Activated CD8-positive, alpha-beta memory T cell treated with anti-CD3 and anti-CD28 coated beads, Interleukin-2, amount 10 ng/mL, durations not matched to agents 7 days and 5 days (primary cell): ENCODE data around the gene PBX3. TPM values are rescaled to one million over a fixed set of nuclear protein-coding genes. Genes with fewer than 3 reads are reported as not detected.

ENCODE experiments used
- ATAC-seq: fragments of 150-1000 bp; cut with Tn5 transposase; one replicate; pipeline ENCODE4 v1.10.0; 2021; ENCODE audit warnings: moderate library complexity
- CTCF ChIA-PET: fragments of 350-600 bp; sonication (Branson Sonifier 250); formaldehyde crosslinking; loops from one replicate; lab custom pipeline; 2021; ENCODE audit warnings: antibody characterized with exemption; lab: Charles Lee
- DNase-seq: peaks from one replicate; pipeline ENCODE4 v3.0.0-alpha.2; 2020
- H3K27ac Mint-ChIP-seq: one replicate; pipeline ENCODE4 v1.8.0; 2021; ENCODE audit warnings: mild to moderate bottlenecking, mixed read lengths
- H3K27me3 Mint-ChIP-seq: one replicate; pipeline ENCODE4 v1.8.0; 2021; ENCODE audit warnings: mixed read lengths
- H3K36me3 Mint-ChIP-seq: one replicate; pipeline ENCODE4 v1.8.0; 2021; ENCODE audit warnings: mild to moderate bottlenecking, mixed read lengths
- H3K4me1 Mint-ChIP-seq: one replicate; pipeline ENCODE4 v1.8.0; 2021; ENCODE audit warnings: mixed read lengths
- H3K4me3 Mint-ChIP-seq: one replicate; pipeline ENCODE4 v1.8.0; 2021; ENCODE audit warnings: mild to moderate bottlenecking, moderate library complexity, mixed read lengths
- H3K9me3 Mint-ChIP-seq: one replicate; pipeline ENCODE4 v1.8.0; 2022; ENCODE audit warnings: low read depth, mixed read lengths
- total RNA-seq, 2 experiments: library from RNA; stranded (reverse); gene quantifications; one replicate each; pipeline ENCODE4 v1.2.3, GENCODE V29; 2021

The PBX3 gene
- total RNA-seq: 10 to 100 TPM; 20.2 to 20.7 TPM

DNA sequence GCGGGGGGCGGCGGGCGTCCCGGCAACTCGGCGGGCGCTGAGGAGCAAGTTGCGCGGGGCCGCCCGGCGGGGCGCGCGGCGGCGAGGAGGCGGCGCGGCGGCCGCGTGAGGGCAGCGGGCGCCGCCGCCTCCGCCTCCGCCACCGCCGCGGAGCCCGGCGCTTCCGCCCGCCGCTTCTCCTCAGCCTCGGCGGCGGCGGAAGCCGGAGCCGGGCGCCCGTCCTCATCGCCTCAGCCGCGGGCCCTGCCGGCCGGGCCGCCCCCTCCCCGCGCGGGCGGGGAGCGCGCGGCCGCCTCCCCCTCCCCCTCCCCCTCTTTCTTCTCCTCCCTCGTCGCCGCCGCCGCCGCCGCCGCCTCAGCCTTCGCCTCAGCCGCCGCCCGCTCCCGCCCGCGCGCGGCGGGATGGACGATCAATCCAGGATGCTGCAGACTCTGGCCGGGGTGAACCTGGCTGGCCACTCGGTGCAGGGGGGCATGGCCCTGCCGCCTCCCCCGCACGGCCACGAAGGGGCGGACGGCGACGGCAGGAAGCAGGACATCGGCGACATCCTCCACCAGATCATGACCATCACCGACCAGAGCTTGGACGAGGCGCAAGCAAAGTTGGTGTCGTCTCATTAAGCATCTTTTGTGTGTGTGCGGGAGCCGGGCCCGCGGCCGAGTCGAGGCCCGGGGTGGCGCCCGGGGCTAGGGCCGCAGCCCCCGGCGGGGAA is at the start of gene PBX3:
PBX3 (plus strand) TSS at position 321 of the 712 bp plus-strand sequence.
- Mint-ChIP-seq H3K36me3 (peaks cover 16% of the 10 kb centered on the region), H3K27me3 (peaks cover 24% of the 10 kb centered on the region), H3K27ac (peak within 1 kb of the TSS; percentile 93), H3K4me1 (peaks cover 26% of the 10 kb centered on the region), H3K9me3 (no peaks in the 10 kb centered on the region), H3K4me3 (peak within 1 kb of the TSS; percentile 88)
- CTCF ChIA-PET: interaction anchor here (1.1 kb wide), 1 partner anchor 102 kb away, joined by 5 read pairs; no protein-coding TSS in a partner anchor
- ATAC-seq (peak; percentile 6), DNase-seq (peak; percentile 52)

DNA sequence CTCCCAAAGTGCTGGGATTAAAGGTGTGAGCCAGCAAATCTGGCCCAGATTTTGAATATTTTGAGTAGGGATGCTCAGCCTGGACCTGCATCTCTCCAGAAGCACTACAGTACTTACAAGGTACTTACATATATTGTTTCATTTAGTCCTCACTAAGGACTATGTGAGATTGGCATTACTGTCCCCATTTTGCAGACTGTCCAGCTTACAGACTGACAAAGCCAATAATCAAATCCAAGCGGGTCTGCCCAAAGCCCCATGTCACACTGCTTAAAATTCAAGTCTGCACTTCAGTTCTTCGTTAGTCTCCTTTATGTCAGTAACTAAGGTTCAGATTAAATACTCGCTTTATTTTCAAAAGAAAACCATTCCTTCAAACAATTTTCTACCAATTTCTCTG is 47.3 kb upstream of the PBX3 start:
- no peak overlapping the region for H3K27ac Mint-ChIP-seq
- H3K4me3 Mint-ChIP-seq: no peak overlapping the region
- H3K36me3 Mint-ChIP-seq: no peaks in the 10 kb centered on the region
- H3K4me1 Mint-ChIP-seq: peaks cover 25% of the 10 kb centered on the region
- DNase-seq (no peak), ATAC-seq (no peak)
- CTCF ChIA-PET: no interaction called here
- no peaks in the 10 kb centered on the region for H3K9me3 Mint-ChIP-seq
- no peaks in the 10 kb centered on the region for H3K27me3 Mint-ChIP-seq

DNA sequence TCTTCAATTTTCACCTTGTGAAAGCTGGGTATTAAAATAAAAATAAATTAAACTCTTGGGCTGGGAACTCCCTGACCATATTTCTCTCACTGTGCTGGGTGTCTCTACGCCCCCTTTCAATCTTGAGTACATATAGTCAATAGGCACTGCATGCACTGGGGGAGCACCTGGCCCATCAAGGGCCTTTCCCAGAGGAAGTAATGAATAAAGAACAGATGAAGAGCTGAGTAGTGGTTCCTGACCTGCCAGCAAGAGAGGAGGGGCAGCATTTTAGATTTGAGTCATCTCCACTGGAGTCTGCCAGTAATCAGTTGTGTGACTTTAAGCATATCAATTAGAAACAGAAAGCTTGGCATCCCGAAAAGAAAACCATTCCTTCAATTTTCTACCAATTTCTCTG is 46.4 kb upstream of the PBX3 start:
- Mint-ChIP-seq H3K27me3 (no peaks in the 10 kb centered on the region), H3K4me3 (no peak overlapping the region), H3K27ac (no peak overlapping the region), H3K36me3 (peaks cover 2% of the 10 kb centered on the region), H3K9me3 (no peaks in the 10 kb centered on the region), H3K4me1 (peaks cover 33% of the 10 kb centered on the region)
- peak; percentile 44 for DNase-seq
- peak; percentile 6 for ATAC-seq
- CTCF ChIA-PET: no interaction called here

DNA sequence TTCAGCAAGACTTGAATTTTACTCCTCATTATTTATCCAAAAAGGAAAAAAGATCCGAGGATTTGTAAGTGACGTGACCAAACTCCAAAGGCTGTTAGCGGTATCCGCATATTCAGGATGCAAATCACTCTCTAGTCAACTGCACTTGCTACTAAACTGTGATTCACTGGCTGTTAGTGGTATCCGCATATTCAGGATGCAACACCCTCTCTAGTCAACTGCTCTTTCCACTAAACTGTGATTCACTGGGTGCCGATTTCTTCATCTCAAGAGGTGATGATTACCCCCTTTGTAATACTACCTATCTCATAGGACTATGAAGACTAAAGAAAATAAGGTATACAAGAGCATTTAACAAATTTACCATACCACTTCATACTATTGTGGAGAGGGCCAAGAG is 45.8 kb upstream of the PBX3 start:
- H3K27ac Mint-ChIP-seq: peak overlapping the region; percentile 26
- ATAC-seq (no peak), DNase-seq (no peak)
- no peaks in the 10 kb centered on the region for H3K27me3 Mint-ChIP-seq
- H3K4me1 Mint-ChIP-seq: peaks cover 39% of the 10 kb centered on the region
- CTCF ChIA-PET: no interaction called here
- H3K36me3 Mint-ChIP-seq: peaks cover 2% of the 10 kb centered on the region
- no peaks in the 10 kb centered on the region for H3K9me3 Mint-ChIP-seq
- H3K4me3 Mint-ChIP-seq: no peak overlapping the region

DNA sequence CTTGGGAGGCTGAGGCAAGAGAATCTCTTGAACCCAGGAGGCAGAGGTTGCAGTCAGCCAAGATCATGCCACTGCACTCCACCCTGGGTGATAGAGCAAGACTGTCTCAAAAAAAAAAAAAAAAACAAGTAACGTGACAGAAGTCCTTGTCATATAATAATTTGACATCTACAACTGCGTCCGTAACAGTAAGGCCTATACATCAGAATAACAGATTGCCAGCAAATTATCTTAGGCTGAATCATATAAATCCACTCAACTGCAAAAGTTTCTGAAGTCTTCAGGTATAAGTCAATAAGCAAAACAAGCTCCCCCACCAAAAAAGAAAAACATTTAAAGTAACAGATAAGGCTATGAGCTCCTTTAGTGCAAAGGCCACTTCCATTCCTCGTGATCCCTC is 43.5 kb upstream of the PBX3 start:
- Mint-ChIP-seq H3K36me3 (peaks cover 2% of the 10 kb centered on the region), H3K27me3 (no peaks in the 10 kb centered on the region), H3K4me3 (no peak overlapping the region), H3K9me3 (no peaks in the 10 kb centered on the region), H3K27ac (no peak overlapping the region), H3K4me1 (peaks cover 45% of the 10 kb centered on the region)
- DNase-seq: no peak
- ATAC-seq: no peak
- CTCF ChIA-PET: no interaction called here

DNA sequence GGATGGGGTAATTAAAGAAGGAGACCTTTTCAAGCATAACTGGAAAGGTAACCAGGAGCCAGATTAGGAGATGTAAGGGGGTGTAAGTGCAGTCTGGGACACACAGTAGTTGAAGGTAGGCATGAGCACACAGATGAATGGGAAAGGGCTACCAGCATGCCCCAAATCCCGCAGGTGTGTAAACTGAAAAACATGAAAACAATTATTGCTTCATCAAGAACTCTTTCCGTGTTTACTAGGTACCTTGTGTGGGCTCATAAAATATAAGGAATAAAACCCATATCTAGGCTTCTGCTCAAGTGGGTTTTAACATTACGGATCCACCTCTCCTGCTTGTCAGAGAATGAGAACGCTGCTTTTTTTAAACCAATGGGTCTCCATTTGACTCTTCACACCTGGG is 41.3 kb upstream of the PBX3 start:
- CTCF ChIA-PET: no interaction called here
- H3K4me3 Mint-ChIP-seq: peak overlapping the region; percentile 81
- H3K27ac Mint-ChIP-seq: peak overlapping the region; percentile 75
- no peaks in the 10 kb centered on the region for H3K27me3 Mint-ChIP-seq
- no peak for DNase-seq
- H3K9me3 Mint-ChIP-seq: no peaks in the 10 kb centered on the region
- H3K4me1 Mint-ChIP-seq: peaks cover 42% of the 10 kb centered on the region
- no peak for ATAC-seq
- H3K36me3 Mint-ChIP-seq: peaks cover 2% of the 10 kb centered on the region

DNA sequence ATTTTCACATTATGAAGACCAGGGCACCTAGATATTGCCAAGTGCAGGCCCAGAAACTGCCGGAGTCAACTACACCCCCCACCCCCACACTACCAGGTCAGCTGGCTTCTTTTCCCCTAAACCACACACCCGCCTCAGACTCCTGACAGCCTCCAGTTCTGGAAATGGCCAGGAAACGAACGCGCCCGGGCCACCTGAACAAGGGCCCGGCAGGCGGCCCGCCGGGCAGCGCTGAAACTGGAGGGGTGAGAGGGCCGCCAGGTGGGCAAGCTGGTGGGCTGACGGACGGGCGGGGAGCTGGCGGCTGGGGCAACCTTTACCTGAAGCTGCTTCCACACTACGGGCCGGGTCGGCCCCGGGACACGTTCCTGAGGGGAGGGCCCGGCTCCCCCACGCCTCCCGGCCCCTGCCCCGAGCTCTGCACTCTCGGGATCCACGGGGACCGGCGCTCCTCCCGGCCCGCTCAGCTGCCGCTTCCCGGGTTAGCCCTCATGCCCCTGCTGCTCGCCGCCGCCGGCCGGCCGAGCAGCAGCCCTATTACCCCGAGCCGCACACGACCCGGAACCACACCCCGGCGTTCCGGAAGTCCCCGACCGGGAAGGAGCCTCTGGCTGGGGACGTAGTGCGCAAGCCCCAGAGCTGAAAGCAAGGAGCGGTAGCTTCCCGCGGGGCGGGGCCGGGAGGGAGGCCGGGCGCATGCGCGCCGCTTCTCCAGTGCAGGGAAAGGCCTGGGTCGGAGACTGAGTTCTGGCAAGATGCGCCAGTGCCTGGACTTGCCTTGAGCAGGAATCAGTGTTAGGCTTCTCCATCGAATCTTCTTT is 40.3 kb upstream of the PBX3 start, which contains the start of gene MAPKAP1:
MAPKAP1 (minus strand) TSS at position 558 of the 821 bp plus-strand sequence. CDS start 34,634 bp downstream, outside the sequence.
- CTCF ChIA-PET: interaction anchor here (0.6 to 1.5 kb wide), 7 partner anchors 7 to 692 kb away, joined by 3 to 5 read pairs (median 4); no protein-coding TSS in a partner anchor
- H3K9me3 Mint-ChIP-seq: no peaks in the 10 kb centered on the region
- DNase-seq (peak; percentile 95), ATAC-seq (peak; percentile 99)
- H3K36me3 Mint-ChIP-seq: peaks cover 2% of the 10 kb centered on the region
- H3K4me3 Mint-ChIP-seq: peak within 1 kb of the TSS; percentile 81
- peaks cover 35% of the 10 kb centered on the region for H3K4me1 Mint-ChIP-seq
- H3K27me3 Mint-ChIP-seq: no peaks in the 10 kb centered on the region
- peak within 1 kb of the TSS; percentile 75 for H3K27ac Mint-ChIP-seq

DNA sequence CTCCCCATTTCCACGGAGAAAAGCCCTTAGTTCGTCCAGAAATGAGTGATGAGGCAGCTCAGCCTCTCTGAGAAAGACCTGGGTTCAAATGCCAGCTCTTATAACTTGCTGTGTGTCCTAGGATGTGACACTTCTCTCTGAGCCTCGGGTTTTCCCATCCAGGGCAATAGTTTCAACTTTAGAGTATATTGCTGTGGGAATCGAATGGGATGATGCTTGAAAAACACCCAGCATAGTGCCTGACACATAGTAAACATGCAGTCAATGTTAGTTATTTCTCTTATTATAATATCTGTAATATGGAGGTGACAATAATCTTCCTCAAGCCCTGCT is 39.7 kb upstream of the PBX3 start:
- Mint-ChIP-seq H3K4me3 (peak overlapping the region; percentile 81), H3K27ac (peak overlapping the region; percentile 74), H3K9me3 (no peaks in the 10 kb centered on the region), H3K27me3 (no peaks in the 10 kb centered on the region), H3K4me1 (peaks cover 34% of the 10 kb centered on the region), H3K36me3 (peaks cover 2% of the 10 kb centered on the region)
- DNase-seq: no peak
- CTCF ChIA-PET: interaction anchor here (1.0 to 1.5 kb wide), 6 partner anchors 18 to 692 kb away, joined by 3 to 5 read pairs (median 4); no protein-coding TSS in a partner anchor
- no peak for ATAC-seq

DNA sequence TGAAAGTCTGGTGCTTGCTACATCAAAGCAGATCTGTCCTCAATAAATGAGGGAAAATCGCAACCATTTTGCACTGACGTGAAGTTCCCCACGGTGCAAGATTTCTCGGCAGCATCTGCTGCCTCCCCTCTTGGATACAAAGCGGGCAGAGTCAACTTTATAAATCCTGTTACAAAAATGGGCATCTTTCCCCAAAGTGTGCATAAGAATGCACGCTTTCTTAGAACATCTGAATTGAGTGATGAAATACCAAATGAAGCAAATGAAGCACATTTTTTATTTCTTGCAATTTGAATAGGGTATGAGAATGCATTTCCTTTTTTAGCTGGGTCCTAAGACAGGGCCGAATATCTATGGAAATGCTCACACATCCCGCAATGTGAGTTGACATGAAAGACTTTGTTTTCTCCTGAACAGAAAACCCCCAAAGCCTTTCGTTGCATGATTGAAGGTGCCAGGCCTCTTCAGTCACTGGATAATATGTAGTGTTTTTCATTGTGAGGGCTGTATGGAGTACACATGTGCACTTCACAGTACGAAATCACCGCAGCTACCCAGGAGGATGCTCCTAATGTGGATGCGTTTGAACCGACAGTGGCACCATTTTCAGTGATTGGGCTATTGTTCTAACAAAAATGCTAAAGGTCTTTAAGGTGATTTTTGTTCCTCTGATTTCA is 20.6 kb upstream of the PBX3 start:
- DNase-seq (no peak), ATAC-seq (no peak)
- CTCF ChIA-PET: no interaction called here
- Mint-ChIP-seq H3K9me3 (no peaks in the 10 kb centered on the region), H3K27me3 (peaks cover 6% of the 10 kb centered on the region), H3K4me3 (no peak overlapping the region), H3K4me1 (no peaks in the 10 kb centered on the region), H3K27ac (no peak overlapping the region), H3K36me3 (no peaks in the 10 kb centered on the region)

DNA sequence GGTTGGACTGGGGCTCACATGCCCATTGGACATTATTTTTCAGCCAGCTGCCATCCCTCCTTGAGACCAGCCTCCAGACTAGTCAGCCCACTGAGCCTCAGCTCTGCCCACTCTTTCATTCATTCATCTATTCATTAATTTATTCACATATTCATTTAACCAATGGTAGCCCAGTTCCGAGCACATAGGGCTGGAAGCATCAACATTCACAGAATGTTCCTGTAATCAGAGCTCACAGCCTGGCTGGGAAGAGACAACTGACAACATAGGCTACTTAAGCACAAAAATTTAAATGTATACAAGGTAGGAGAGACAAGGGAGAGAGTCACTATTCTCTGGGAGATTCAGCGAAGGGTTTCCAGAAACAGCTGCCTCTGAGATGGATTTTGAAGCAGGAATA is 17.0 kb upstream of the PBX3 start:
- H3K9me3 Mint-ChIP-seq: no peaks in the 10 kb centered on the region
- ATAC-seq (no peak), DNase-seq (no peak)
- H3K4me3 Mint-ChIP-seq: no peak overlapping the region
- H3K36me3 Mint-ChIP-seq: no peaks in the 10 kb centered on the region
- H3K4me1 Mint-ChIP-seq: no peaks in the 10 kb centered on the region
- CTCF ChIA-PET: no interaction called here
- no peak overlapping the region for H3K27ac Mint-ChIP-seq
- H3K27me3 Mint-ChIP-seq: peaks cover 7% of the 10 kb centered on the region

DNA sequence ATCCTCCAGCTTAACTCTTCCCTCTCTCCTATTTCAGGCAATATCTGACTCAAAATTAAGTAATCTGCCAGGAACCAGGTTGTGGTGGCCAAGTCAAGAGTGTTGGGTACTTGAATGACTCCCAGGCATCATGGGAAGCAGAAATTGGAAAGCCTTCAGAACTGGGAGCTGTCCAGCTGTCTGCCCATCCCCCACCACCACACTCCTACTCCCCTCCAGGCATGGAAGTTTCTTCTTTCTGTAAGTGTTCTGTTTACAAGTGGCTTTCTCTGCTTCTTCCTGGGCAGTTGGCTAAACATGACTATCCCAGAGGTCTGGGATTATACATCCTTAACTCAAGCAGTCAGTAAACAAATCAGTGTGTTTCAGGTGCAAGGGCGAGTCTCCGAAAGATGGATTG is 14.6 kb upstream of the PBX3 start:
- ATAC-seq (no peak), DNase-seq (no peak)
- H3K9me3 Mint-ChIP-seq: no peaks in the 10 kb centered on the region
- no peak overlapping the region for H3K4me3 Mint-ChIP-seq
- H3K27me3 Mint-ChIP-seq: peaks cover 5% of the 10 kb centered on the region
- H3K27ac Mint-ChIP-seq: no peak overlapping the region
- no peaks in the 10 kb centered on the region for H3K4me1 Mint-ChIP-seq
- CTCF ChIA-PET: no interaction called here
- H3K36me3 Mint-ChIP-seq: no peaks in the 10 kb centered on the region

DNA sequence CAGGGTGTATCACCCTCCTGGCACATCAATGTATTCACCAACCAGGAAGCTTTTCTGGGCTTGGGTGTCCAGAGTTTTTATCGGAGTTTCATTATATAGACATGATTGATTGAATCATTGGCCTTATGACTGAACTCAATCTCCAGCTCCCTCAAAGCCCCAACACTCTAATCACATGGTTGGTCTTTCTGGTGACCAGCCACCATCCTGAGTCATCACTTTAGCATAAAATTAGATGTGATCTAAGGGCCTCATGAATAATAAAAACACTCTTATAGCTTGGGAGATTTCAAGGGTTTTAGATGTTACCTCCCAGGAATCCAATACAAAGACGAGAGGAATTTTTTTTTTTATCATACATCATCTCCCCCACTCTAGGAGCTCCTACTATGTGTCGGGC is 7.7 kb upstream of the PBX3 start:
- no peaks in the 10 kb centered on the region for H3K36me3 Mint-ChIP-seq
- no peak for DNase-seq
- CTCF ChIA-PET: no interaction called here
- no peaks in the 10 kb centered on the region for H3K9me3 Mint-ChIP-seq
- H3K4me3 Mint-ChIP-seq: no peak overlapping the region
- no peak overlapping the region for H3K27ac Mint-ChIP-seq
- no peak for ATAC-seq
- H3K4me1 Mint-ChIP-seq: no peaks in the 10 kb centered on the region
- peaks cover 17% of the 10 kb centered on the region for H3K27me3 Mint-ChIP-seq

DNA sequence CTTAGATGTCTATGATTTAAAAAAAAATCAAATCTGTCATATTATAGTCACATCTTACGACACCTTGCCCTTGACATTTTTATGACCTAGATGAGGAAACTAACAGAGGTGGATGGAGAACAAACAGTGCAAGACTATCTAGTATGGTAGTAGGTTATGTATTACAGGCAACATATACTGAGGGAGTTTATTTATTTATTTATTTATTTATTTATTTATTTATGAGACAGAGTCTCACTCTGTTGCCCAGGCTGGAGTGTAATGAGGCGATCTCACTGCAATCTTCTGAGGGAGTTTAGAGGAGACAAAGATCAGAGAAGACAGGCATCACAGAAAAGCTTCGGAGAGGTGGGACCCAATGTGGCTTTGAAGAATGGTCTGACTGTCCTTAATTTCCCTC is 4.5 kb upstream of the PBX3 start:
- ATAC-seq (no peak), DNase-seq (no peak)
- Mint-ChIP-seq H3K36me3 (no peaks in the 10 kb centered on the region), H3K27ac (no peak overlapping the region), H3K27me3 (peaks cover 29% of the 10 kb centered on the region), H3K4me3 (no peak overlapping the region), H3K4me1 (peaks cover 9% of the 10 kb centered on the region), H3K9me3 (no peaks in the 10 kb centered on the region)
- CTCF ChIA-PET: no interaction called here
